ENCODE data around the gene SLC11A2.
"Not testable (repeated sequence)": the region's sequence is repeated elsewhere in the genome, so short reads cannot be mapped to it uniquely, and the experiment has no call there.

SLC11A2 gene

DNA sequence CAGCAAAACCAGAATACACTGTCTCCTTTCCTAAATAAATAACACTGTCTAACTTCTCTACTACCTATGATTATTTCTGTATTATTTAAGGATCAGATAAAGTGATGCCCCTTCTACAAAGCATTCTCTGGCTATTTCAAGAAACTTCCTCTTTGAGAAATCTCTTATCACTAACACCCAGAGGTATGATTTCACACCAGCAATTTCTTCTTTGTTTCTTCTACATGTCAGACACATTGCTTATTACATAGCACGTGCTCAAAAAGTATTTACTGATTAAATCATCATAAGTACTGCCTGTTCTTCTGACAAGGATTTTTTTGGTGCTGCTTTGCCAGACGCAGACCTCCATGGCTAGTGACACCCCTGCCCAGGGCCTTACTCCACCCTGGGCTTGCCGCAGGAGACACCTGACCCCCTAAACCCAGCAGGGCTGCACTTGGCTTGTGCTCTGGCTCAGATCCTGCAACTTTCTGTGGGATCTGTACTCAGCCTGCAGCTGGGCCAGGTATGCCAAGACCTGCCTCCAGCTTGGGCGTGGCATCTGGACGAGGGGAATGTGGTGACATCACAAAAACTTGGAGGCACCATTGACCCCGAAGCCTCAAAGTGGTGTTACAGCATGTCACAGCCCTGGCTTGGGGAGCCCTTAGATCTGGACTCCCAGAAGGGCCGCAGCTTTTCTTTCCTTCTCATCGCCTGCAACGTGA is 89.2 kb downstream of the SLC11A2 start:
- DNase-seq: no peak

- DNase-seq: no peak
These were observed 91.0 kb downstream of the SLC11A2 start for GRCh38 chr12:50934981-50935807.

DNA sequence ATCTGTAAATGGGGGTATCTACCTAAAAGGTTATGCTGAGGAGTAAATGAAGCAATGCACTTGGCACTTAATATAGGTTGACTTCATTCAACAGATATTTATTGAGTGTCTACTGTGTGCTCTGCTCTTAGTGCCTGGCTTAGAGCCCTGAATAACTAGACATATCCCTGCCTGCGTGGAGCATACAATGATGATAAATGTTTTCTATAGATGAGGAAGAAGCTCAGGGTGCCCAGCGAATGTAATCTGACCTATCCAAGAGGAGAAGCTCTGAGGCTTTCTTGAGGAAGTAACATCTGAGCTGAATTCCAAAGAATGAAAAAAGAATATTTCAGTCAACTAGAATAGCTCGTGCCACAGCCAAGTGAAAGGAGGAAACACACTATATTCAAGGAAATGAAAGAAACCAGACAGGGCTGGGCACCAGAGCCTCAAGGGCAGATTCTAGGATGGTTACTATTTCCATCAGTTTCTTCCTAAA is 91.8 kb downstream of the SLC11A2 start:
- no peak for DNase-seq

DNA sequence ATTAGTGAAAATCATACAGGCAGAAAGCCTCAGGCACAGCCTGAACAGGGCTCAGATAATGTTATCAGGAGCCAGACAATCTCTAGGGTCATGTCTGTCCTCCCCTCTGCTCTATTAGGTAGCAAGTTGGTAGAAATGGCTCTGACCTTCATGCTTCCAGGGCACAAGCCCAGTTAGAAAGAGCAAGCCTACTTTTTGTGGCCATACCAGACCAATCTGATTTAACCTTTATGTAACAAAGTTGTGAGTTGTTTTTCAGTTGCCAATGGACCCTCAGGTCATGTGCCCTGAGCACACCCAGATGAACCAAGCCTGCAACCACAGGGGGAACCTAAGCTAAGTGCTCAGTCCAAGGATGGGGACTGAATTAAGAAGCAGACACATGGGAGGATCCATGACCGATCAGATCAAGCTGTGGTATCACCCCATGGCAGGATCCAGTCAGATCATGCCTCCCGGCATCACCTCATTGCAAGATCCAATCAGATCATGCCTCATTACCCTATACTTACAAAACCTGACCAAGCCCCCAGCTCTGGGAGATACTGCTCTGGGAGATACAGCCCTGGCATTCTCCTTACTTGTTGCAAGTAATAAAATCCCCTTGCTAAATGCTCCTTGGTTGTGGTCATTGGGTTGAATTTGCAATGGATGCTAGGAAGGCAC is 92.6 kb downstream of the SLC11A2 start:
- DNase-seq: no peak

- no peak for DNase-seq
These were observed 93.3 kb downstream of the SLC11A2 start for GRCh38 chr12:50932787-50933280.

DNA sequence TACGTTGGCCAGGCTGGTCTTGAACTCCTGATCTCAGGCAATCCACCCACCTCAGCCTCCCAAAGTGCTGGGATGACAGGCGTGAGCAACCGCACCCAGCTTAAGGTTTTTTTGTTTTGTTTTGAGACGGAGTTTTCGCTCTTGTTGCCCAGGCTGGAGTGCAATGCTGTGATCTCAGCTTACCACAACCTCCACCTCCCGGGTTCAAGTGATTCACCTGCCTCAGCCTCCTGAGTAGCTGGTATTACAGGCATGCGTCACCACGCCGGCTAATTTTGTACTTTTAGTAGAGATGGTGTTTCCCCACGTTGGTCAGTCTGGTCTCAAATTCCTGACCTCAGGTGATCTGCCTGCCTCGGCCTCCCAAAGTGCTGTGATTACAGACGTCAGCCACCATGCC is 95.7 kb downstream of the SLC11A2 start:
- not testable (repeated sequence) for DNase-seq

- DNase-seq: no peak
These were observed 96.4 kb downstream of the SLC11A2 start for GRCh38 chr12:50929831-50930230.

All from stimulated activated naive CD4-positive, alpha-beta T cell (primary cell).